Transverse colon (tissue), 4 donors: ENCODE results near the gene RUNX1. TPM values are rescaled to one million over a fixed set of nuclear protein-coding genes. Genes with fewer than 3 reads are reported as not detected.

Experiments used
- DNase-seq: peaks from one replicate; pipeline ENCODE4 v3.0.0-alpha.2; 2019
- H3K27ac ChIP-seq, 4 donors: fragments of 200-600 bp; sonication (generic); 2 replicates each; pipeline ENCODE4 v1.5.1; 2016 to 2018; ENCODE audit warnings: inconsistent platforms in 4 of 4
- H3K27me3 ChIP-seq: fragments of 200-600 bp; sonication (generic); 2 replicates; pipeline ENCODE4 v1.5.1; 2017; ENCODE audit warnings: inconsistent platforms
- H3K36me3 ChIP-seq, 4 donors: fragments of 200-600 bp; sonication (generic); 2 replicates each; pipeline ENCODE4 v1.5.1; 2017 to 2019; ENCODE audit warnings: inconsistent platforms in 4 of 4
- H3K4me1 ChIP-seq, 4 donors: fragments of 200-600 bp; sonication (generic); 2 replicates each; pipeline ENCODE4 v1.5.1; 2017 to 2020; ENCODE audit warnings: inconsistent platforms in 4 of 4
- H3K4me3 ChIP-seq, 4 donors: fragments of 200-600 bp; sonication (generic); 1 replicate in 1 of 4; 2 replicates in 3 of 4; pipeline versions ENCODE4 v1.5.1 to v1.6.1; 2017 to 2019; ENCODE audit warnings: inconsistent platforms in 4 of 4
- H3K9me3 ChIP-seq, 2 donors: fragments of 200-600 bp; sonication (generic); 2 replicates each; pipeline ENCODE4 v1.5.1; 2017 to 2019; ENCODE audit warnings: inconsistent platforms in 2 of 2
- CTCF ChIP-seq, 5 experiments: fragments of 200-600 bp in 3 of 5; fragments of 450-650 bp in 2 of 5; sonication (generic) in 3 of 5; IDR thresholded peaks; 1 replicate in 2 of 5; 2 replicates in 3 of 5; pipeline ENCODE4 v1.5.1; 2016 to 2017; ENCODE audit warnings: antibody characterized with exemption in 5 of 5, inconsistent platforms in 3 of 5, mild to moderate bottlenecking in 2 of 5, moderate library complexity in 1 of 5
- EP300 ChIP-seq: sonication (generic); formaldehyde crosslinking; IDR thresholded peaks from one replicate; pipeline ENCODE4 v1.6.1; 2017; ENCODE audit warnings: antibody characterized with exemption, low read depth
- POLR2A ChIP-seq: fragments of 450-650 bp; IDR thresholded peaks from one replicate; pipeline ENCODE4 v1.6.1; 2016; ENCODE audit warnings: antibody characterized with exemption, mild to moderate bottlenecking, moderate library complexity
- POLR2AphosphoS5 ChIP-seq, 3 donors: sonication (generic); formaldehyde crosslinking; IDR thresholded peaks; one replicate each; pipeline ENCODE4 v1.6.1; 2016; ENCODE audit warnings: antibody characterized with exemption in 3 of 3
- WGBS, 2 donors: methylation state at CpG; one replicate each; pipeline ENCODE4 v1.1.5; 2018; ENCODE audit warnings: low coverage in 1 of 2; 5-methylcytosine and 5-hydroxymethylcytosine counted together
- in situ Hi-C, 4 donors: fragments of 200-750 bp; cut with MboI; loops; one replicate each; pipeline versions ENCODE4 v1.15.0 to v1.15.1; 2017; ENCODE audit warnings: low sequenced_read_pairs in 3 of 4, low pct_ligation_motif_present in 1 of 4, low pct_unique_long_range_greater_than_20kb in 1 of 4
- intact Hi-C: fragments of 100-400 bp; cut with DNase I; formaldehyde crosslinking; loops from one replicate; pipeline ENCODE4 v1.15.1; 2023; ENCODE audit warnings: low total_unique reads
- total RNA-seq, 4 donors: library from RNA; depleted of rRNA; stranded (reverse); fragments of >200 nt; gene quantifications; one replicate each; pipeline ENCODE4 v1.1.0, GENCODE V29; 2016

Gene RUNX1
- total RNA-seq, 4 donors from 2014 or later: 8.3 to 60.1 (median 34.7) TPM

- TF ChIP-seq POLR2A (no peak), CTCF (IDR thresholded peaks at IDR 0.05) (no peak), EP300 (no peak), POLR2AphosphoS5 (IDR thresholded peaks at IDR 0.05) (no peak)
- Histone ChIP-seq H3K36me3 (no peaks in the 10 kb centered on the region), H3K4me1 (peaks cover 6 to 35% (median 26%) of the 10 kb centered on the region in 4 donors), H3K4me3 (no peak overlapping the region), H3K27me3 (no peaks in the 10 kb centered on the region), H3K9me3 (no peaks in the 10 kb centered on the region), H3K27ac (peak overlapping the region; percentile 67 to 76 (median 72))
- in situ Hi-C loops (no loop called here), intact Hi-C loops (no loop called here)
- 33% methylated on average over 4 of the region's 4 CpGs; no CpG with 5 or more reads in 1 of the 2 donors for WGBS, 2 donors
- DNase-seq: no peak
Observed at GRCh38 chr21:34844924-34845238, 204.2 kb downstream of the RUNX1 start.

GRCh38 chr21:34844013-34844923 lies 204.8 kb downstream of the RUNX1 start:
- Histone ChIP-seq H3K4me3 (no peak overlapping the region), H3K27ac (peak overlapping the region; percentile 67 to 76 (median 72)), H3K36me3 (no peaks in the 10 kb centered on the region), H3K27me3 (no peaks in the 10 kb centered on the region), H3K9me3 (no peaks in the 10 kb centered on the region), H3K4me1 (peaks cover 6 to 35% (median 26%) of the 10 kb centered on the region in 4 donors)
- in situ Hi-C loops (no loop called here), intact Hi-C loops (no loop called here)
- TF ChIP-seq POLR2AphosphoS5 (IDR thresholded peaks at IDR 0.05) (no peak), POLR2A (no peak), CTCF (IDR thresholded peaks at IDR 0.05) (no peak), EP300 (no peak)
- peak; percentile 39 for DNase-seq
- WGBS, 2 donors: 61 to 89% methylated on average over 4 to 12 of the region's 12 CpGs

GRCh38 chr21:34843562-34843961 lies 205.5 kb downstream of the RUNX1 start:
- no peak for DNase-seq
- peak overlapping the region in 1 of 4 donors; percentile 5 for H3K27ac ChIP-seq
- in situ Hi-C loops: no loop called here
- H3K4me1 ChIP-seq: peaks cover 6 to 35% (median 26%) of the 10 kb centered on the region in 4 donors
- H3K27me3 ChIP-seq: no peaks in the 10 kb centered on the region
- WGBS, 2 donors: 76 to 85% methylated on average over 4 to 9 of the region's 9 CpGs
- no peak overlapping the region for H3K4me3 ChIP-seq
- H3K9me3 ChIP-seq: no peaks in the 10 kb centered on the region
- H3K36me3 ChIP-seq: no peaks in the 10 kb centered on the region
- no peak for TF ChIP-seq EP300
- no peak for TF ChIP-seq POLR2AphosphoS5 (IDR thresholded peaks at IDR 0.05)
- no peak for TF ChIP-seq CTCF (IDR thresholded peaks at IDR 0.05)
- no peak for TF ChIP-seq POLR2A
- intact Hi-C loops: no loop called here

GRCh38 chr21:34841154-34841553 lies 207.9 kb downstream of the RUNX1 start:
- H3K4me1 ChIP-seq: peaks cover 6 to 25% (median 17%) of the 10 kb centered on the region in 4 donors
- H3K27me3 ChIP-seq: no peaks in the 10 kb centered on the region
- DNase-seq: no peak
- no peak for TF ChIP-seq EP300
- TF ChIP-seq POLR2A: no peak
- TF ChIP-seq CTCF (IDR thresholded peaks at IDR 0.05): no peak
- no peak for TF ChIP-seq POLR2AphosphoS5 (IDR thresholded peaks at IDR 0.05)
- in situ Hi-C loops: no loop called here
- H3K9me3 ChIP-seq: no peaks in the 10 kb centered on the region
- no peak overlapping the region for H3K4me3 ChIP-seq
- H3K36me3 ChIP-seq: no peaks in the 10 kb centered on the region
- no peak overlapping the region for H3K27ac ChIP-seq
- intact Hi-C loops: no loop called here
- 59 to 100% methylated on average over 2 to 4 of the region's 4 CpGs for WGBS, 2 donors
